ENCODE results near the gene GSTO2. TPM values are rescaled to one million over a fixed set of nuclear protein-coding genes. Genes with fewer than 3 reads are reported as not detected.

GSTO2 gene
- total and polyA plus RNA-seq, 2 experiments from 2014 or later = 30.7 to 49.8 TPM

Small RNAs within 50 kb of the gene (microRNA-seq; reads per million reads assigned to microRNA genes)
- not detected for gene MIR4482

Small RNAs within 50 kb of the gene (small RNA-seq; reads per million reads assigned to genes)
- gene MIR4482 (ENCODE audit: low replicate concordance) = not detected

Other genes starting within 250 kb of the GSTO2 start
- gene COL17A1, start 183.3 kb upstream of the GSTO2 start, total RNA-seq (2014; rRNA removed; shearing (Covaris generic)) = 0.04 and 1.3 TPM in 2 replicates
- 0.64 and 1.1 TPM in 2 replicates for gene COL17A1, start 183.3 kb upstream of the GSTO2 start, polyA plus RNA-seq (2016; fragmentation: Nextera tagmentation; extraction: Ambion mirVana)
- gene SFR1, start 147.0 kb upstream of the GSTO2 start, total RNA-seq (2014; rRNA removed; shearing (Covaris generic)) = 8.3 and 8.8 TPM in 2 replicates
- 10.1 and 13.0 TPM in 2 replicates for gene SFR1, start 147.0 kb upstream of the GSTO2 start, polyA plus RNA-seq (2016; fragmentation: Nextera tagmentation; extraction: Ambion mirVana)
- 0.24 and 0.47 TPM in 2 replicates for gene CFAP43, start 36.8 kb upstream of the GSTO2 start, total RNA-seq (2014; rRNA removed; shearing (Covaris generic))
- 0.44 TPM in 1 of 2 replicates, not detected in the other for gene CFAP43, start 36.8 kb upstream of the GSTO2 start, polyA plus RNA-seq (2016; fragmentation: Nextera tagmentation; extraction: Ambion mirVana)
- 52.5 and 75.3 TPM in 2 replicates for gene GSTO1, start 14.3 kb upstream of the GSTO2 start, total RNA-seq (2014; rRNA removed; shearing (Covaris generic))
- 182 and 204 TPM in 2 replicates for gene GSTO1, start 14.3 kb upstream of the GSTO2 start, polyA plus RNA-seq (2016; fragmentation: Nextera tagmentation; extraction: Ambion mirVana)
- gene ITPRIP, start 69.3 kb downstream of the GSTO2 start, total RNA-seq (2014; rRNA removed; shearing (Covaris generic)) = 15.2 and 15.9 TPM in 2 replicates
- gene ITPRIP, start 69.3 kb downstream of the GSTO2 start, polyA plus RNA-seq (2016; fragmentation: Nextera tagmentation; extraction: Ambion mirVana) = 6.4 and 6.9 TPM in 2 replicates
- gene CFAP58, start 84.6 kb downstream of the GSTO2 start, total RNA-seq (2014; rRNA removed; shearing (Covaris generic)) = 0.39 and 0.63 TPM in 2 replicates
- 0.24 and 0.89 TPM in 2 replicates for gene CFAP58, start 84.6 kb downstream of the GSTO2 start, polyA plus RNA-seq (2016; fragmentation: Nextera tagmentation; extraction: Ambion mirVana)